AG09309 (cell line): Measurements from ENCODE around the gene ORMDL1.

Experiments used
- DNase-seq: peaks from one replicate; pipeline ENCODE4 v3.0.0-alpha.2; 2010; ENCODE audit warnings: low read depth
- H3K4me3 ChIP-seq: 2 replicates; pipeline ENCODE4 v1.5.1; 2011; ENCODE audit warnings: mild to moderate bottlenecking, low read depth, low read length, moderate library complexity; ENCODE audit not compliant: control insufficient read depth
- CTCF ChIP-seq: IDR thresholded peaks from 2 replicates; pipeline ENCODE4 v1.5.1; 2011; ENCODE audit warnings: mild to moderate bottlenecking, low read depth, low read length, inconsistent platforms; ENCODE audit not compliant: insufficient read depth, control insufficient read depth; ENCODE audit errors: missing control alignments

The ORMDL1 gene

GRCh38 chr2:189783927-189784867, at the start of gene ORMDL1, which contains the start of gene PMS1:
TSS of gene ORMDL1 (minus strand) at chr2:189784339. CDS start at chr2:189782595, 1,744 bp downstream.
TSS of gene PMS1 (plus strand) at chr2:189784450. CDS start at chr2:189791810, 7,360 bp downstream.
- peak; percentile 82 for DNase-seq
- no peak for TF ChIP-seq CTCF
- peak within 1 kb of the TSS; percentile 88 for H3K4me3 ChIP-seq

GRCh38 chr2:189830510-189830909, 46.4 kb upstream of the ORMDL1 start:
- no peak for DNase-seq
- no peak overlapping the region for H3K4me3 ChIP-seq
- TF ChIP-seq CTCF: no peak

GRCh38 chr2:189829102-189829833, 45.1 kb upstream of the ORMDL1 start:
- H3K4me3 ChIP-seq: no peak overlapping the region
- TF ChIP-seq CTCF: no peak
- peak; percentile 50 for DNase-seq

- no peak overlapping the region for H3K4me3 ChIP-seq
- no peak for DNase-seq
- no peak for TF ChIP-seq CTCF
These were observed 41.9 kb upstream of the ORMDL1 start for GRCh38 chr2:189826039-189826438.

GRCh38 chr2:189824694-189825396, 40.7 kb upstream of the ORMDL1 start:
- H3K4me3 ChIP-seq: no peak overlapping the region
- DNase-seq: no peak

More at GRCh38 chr2:189824694-189825396, 40.7 kb upstream of the ORMDL1 start:
- TF ChIP-seq CTCF: no peak
